Loucy (cell line): ENCODE results near the gene PITX2.

Experiments used
- CTCF ChIP-seq: fragments of 200-600 bp; sonication (generic); conservative IDR thresholded peaks from 2 replicates; pipeline ENCODE4 v1.5.1; 2014; ENCODE audit warnings: mild to moderate bottlenecking, antibody characterized with exemption, low read length
- EZH2phosphoT487 ChIP-seq: fragments of 200-600 bp; IDR thresholded peaks from 2 replicates; pipeline ENCODE4 v1.6.1; 2018; ENCODE audit warnings: antibody characterized with exemption, mild to moderate bottlenecking, moderate library complexity, borderline replicate concordance

- no peak for TF ChIP-seq CTCF
- no peak for TF ChIP-seq EZH2phosphoT487
These were observed 25.3 kb downstream of the PITX2 start for GRCh38 chr4:110597582-110597981.
